Memory B cell (primary cell): ENCODE data around the gene AHNAK.

ENCODE experiments used
- ATAC-seq: fragments of 150-1000 bp; cut with Tn5 transposase; 2 replicates; pipeline ENCODE4 v1.10.0; 2021; ENCODE audit warnings: low read depth, mild to moderate bottlenecking, moderate library complexity
- DNase-seq, 2 donors: peaks; one replicate each; pipeline ENCODE4 v3.0.0; 2022; ENCODE audit warnings: low spot score in 2 of 2
- H3K27ac Mint-ChIP-seq: one replicate; pipeline ENCODE4 v1.8.0; 2022; ENCODE audit warnings: mild to moderate bottlenecking, moderate library complexity, mixed read lengths
- H3K27me3 Mint-ChIP-seq: one replicate; pipeline ENCODE4 v1.8.0; 2022; ENCODE audit warnings: mixed read lengths
- H3K36me3 Mint-ChIP-seq: one replicate; pipeline ENCODE4 v1.8.0; 2022; ENCODE audit warnings: mild to moderate bottlenecking, mixed read lengths
- H3K4me1 Mint-ChIP-seq: one replicate; pipeline ENCODE4 v1.8.0; 2022; ENCODE audit warnings: mixed read lengths
- H3K4me3 Mint-ChIP-seq: one replicate; pipeline ENCODE4 v1.8.0; 2022; ENCODE audit warnings: mild to moderate bottlenecking, moderate library complexity, mixed read lengths
- H3K9me3 Mint-ChIP-seq: one replicate; pipeline ENCODE4 v1.8.0; 2022; ENCODE audit warnings: mixed read lengths

AHNAK gene

DNA sequence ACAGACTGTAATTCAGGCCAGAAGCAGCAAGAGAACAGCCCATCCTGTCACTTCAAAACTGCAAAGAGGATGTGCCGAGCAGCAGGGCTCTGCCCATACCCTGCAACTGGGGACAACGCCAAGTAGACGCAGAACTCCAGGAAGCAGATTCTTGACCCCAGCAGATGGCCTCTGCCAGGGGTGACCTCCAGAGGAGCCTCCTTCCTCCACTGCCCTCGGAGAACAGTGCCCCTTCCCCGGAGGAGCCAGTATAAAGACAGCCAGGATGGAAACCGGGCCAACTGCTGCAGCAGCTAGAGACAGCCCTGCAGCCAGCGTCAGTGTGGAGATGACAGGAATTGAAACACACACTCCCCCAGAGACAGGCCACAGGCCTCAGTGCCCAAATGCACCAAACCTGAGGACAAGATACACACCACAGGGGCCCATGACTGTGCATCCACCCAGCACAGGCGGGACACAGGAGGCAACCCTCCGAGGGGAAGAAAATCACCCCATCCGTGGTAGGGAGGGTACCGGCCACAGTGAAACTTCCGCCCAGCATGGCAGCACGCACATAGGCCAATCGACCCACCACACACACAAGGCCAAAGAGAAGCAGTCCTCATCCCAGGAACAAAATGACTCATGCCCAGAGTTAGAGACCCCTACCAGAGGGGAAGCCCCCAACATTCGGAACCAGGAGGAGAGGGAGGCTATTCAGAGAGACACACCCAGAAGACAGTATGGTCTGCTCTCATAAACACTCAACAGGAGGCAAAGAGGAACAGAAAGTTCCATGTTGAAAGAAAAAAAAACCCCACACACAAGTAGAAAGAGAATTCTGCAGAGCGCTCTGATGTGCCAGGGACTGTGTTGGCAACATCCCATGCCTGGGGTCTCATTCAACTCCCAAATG, 5.6 kb downstream of the AHNAK start:
- peak overlapping the region; percentile 98 for H3K4me3 Mint-ChIP-seq
- peak; percentile 34 for ATAC-seq
- H3K36me3 Mint-ChIP-seq: peaks cover 10% of the 10 kb centered on the region

GRCh38 chr11:62539238-62539925, 7.2 kb downstream of the AHNAK start:
- Mint-ChIP-seq H3K4me3 (peak overlapping the region; percentile 70), H3K36me3 (peaks cover 15% of the 10 kb centered on the region), H3K4me1 (peaks cover 61% of the 10 kb centered on the region), H3K27me3 (no peaks in the 10 kb centered on the region), H3K27ac (peak overlapping the region; percentile 96), H3K9me3 (no peaks in the 10 kb centered on the region)
- ATAC-seq: no peak
- no peak for DNase-seq

More for the DNA sequence above, 5.6 kb downstream of the AHNAK start:
- no peaks in the 10 kb centered on the region for H3K9me3 Mint-ChIP-seq
- H3K4me1 Mint-ChIP-seq: peaks cover 63% of the 10 kb centered on the region
- DNase-seq: no peak
- no peaks in the 10 kb centered on the region for H3K27me3 Mint-ChIP-seq
- H3K27ac Mint-ChIP-seq: peak overlapping the region; percentile 99

DNA sequence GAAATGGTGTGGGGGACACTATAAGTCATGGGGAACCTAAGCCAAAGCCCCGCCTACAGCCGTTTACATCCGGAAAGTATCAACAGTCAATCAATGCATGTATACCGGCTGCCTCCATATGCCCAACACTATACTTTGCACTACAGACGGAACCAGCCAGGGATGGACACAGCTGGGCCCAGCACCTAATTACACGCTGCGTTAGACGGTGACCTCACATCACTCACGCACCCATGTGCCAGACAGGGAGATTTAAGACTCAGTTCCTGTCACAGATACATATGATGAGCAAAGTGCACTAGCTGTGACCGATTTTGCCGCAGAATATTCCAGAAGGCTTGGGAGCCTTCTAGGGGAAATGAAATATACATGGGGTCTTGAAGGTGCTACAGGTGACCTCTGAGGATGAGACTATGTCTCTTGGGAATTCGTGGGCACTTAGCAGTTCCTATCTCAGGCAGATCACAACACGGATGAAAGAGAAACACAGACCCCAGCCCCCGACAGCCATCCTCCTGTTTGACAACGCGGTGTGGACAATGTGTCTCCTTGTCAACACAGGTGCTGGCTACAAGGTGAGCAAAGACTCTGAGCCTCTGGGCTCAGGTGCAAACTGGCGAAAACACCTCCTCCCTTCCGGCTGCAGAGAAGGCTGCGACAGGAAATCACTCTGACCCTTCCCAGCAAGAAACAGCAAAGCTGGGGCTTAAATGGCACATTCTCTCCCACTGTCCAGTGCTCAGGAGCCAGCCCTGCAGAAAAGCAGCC, 8.0 kb downstream of the AHNAK start:
- no peaks in the 10 kb centered on the region for H3K9me3 Mint-ChIP-seq
- DNase-seq: no peak
- H3K36me3 Mint-ChIP-seq: peaks cover 18% of the 10 kb centered on the region
- ATAC-seq: no peak
- H3K27ac Mint-ChIP-seq: peak overlapping the region; percentile 96
- peak overlapping the region; percentile 70 for H3K4me3 Mint-ChIP-seq
- peaks cover 56% of the 10 kb centered on the region for H3K4me1 Mint-ChIP-seq
- H3K27me3 Mint-ChIP-seq: no peaks in the 10 kb centered on the region

- Mint-ChIP-seq H3K27me3 (no peaks in the 10 kb centered on the region), H3K4me1 (peaks cover 37% of the 10 kb centered on the region), H3K4me3 (no peak overlapping the region), H3K36me3 (peaks cover 34% of the 10 kb centered on the region), H3K27ac (peak overlapping the region; percentile 96), H3K9me3 (no peaks in the 10 kb centered on the region)
- DNase-seq (no peak), ATAC-seq (no peak)
Measured at GRCh38 chr11:62536301-62536957, 10.2 kb downstream of the AHNAK start.

- Mint-ChIP-seq H3K4me3 (no peak overlapping the region), H3K4me1 (peaks cover 31% of the 10 kb centered on the region), H3K27me3 (no peaks in the 10 kb centered on the region), H3K9me3 (no peaks in the 10 kb centered on the region), H3K27ac (peak overlapping the region; percentile 96), H3K36me3 (peaks cover 38% of the 10 kb centered on the region)
- DNase-seq (no peak), ATAC-seq (no peak)
Measured at GRCh38 chr11:62535802-62536201, 10.8 kb downstream of the AHNAK start.

GRCh38 chr11:62534779-62535545, 11.6 kb downstream of the AHNAK start:
- H3K27ac Mint-ChIP-seq: peak overlapping the region; percentile 96

DNA sequence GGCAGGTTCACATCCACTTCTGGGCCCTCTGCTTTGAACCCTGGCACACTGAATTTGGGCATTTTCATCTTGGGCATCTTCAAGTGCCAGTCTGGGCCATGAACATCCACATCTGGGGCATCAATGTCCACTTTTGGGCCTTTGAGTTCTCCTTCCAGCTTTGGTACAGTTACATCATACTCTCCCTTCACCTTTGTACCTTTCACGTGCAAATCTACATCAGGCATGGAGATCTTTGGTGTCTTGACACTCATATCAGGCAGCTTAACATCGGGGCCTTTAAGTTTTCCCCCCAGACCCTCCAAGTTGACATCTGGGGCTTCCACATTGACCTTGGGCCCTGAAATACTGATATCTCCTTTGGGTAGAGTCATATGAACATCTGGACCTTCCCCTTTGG, 14.5 kb downstream of the AHNAK start:
- H3K36me3 Mint-ChIP-seq: peaks cover 57% of the 10 kb centered on the region
- peaks cover 16% of the 10 kb centered on the region for H3K4me1 Mint-ChIP-seq
- peak overlapping the region; percentile 96 for H3K27ac Mint-ChIP-seq
- DNase-seq (no peak), ATAC-seq (peak; percentile 6)
- H3K9me3 Mint-ChIP-seq: no peaks in the 10 kb centered on the region
- H3K27me3 Mint-ChIP-seq: no peaks in the 10 kb centered on the region
- no peak overlapping the region for H3K4me3 Mint-ChIP-seq

More at GRCh38 chr11:62534779-62535545, 11.6 kb downstream of the AHNAK start:
- ATAC-seq (no peak), DNase-seq (no peak)
- H3K9me3 Mint-ChIP-seq: no peaks in the 10 kb centered on the region
- peak overlapping the region; percentile 19 for H3K4me3 Mint-ChIP-seq
- peaks cover 39% of the 10 kb centered on the region for H3K36me3 Mint-ChIP-seq
- peaks cover 28% of the 10 kb centered on the region for H3K4me1 Mint-ChIP-seq
- no peaks in the 10 kb centered on the region for H3K27me3 Mint-ChIP-seq

DNA sequence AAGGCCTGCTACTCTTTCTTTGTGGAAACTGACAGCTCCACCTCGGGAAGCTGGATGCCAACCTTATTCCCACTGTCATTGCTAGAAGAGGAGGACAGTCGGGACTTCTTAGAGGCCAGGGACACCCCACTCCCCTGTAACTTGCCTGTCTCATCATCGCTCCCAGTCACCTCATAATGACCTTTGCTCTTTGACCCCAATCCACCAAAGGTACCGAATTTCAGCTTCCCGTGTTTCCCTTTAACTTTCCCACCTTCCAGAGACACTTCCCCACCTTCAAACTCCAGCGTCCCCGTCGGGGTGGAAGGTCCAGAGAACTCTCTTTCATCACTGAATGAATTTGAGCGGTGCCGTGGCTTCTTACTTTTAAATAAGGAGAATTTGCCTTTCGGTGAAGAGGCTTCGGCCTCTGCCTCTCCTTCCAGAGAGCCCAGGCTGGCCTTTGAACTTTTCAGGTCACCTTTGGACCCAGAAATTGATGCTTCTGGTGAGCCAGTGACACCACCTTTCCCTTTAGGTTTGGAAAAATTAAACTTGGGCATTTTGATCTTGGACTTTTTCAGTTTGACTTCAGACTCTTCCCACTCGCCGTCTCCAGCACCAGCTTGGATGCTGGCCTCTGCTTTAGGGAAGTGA, 29.8 kb downstream of the AHNAK start:
- peaks cover 20% of the 10 kb centered on the region for H3K36me3 Mint-ChIP-seq
- H3K27me3 Mint-ChIP-seq: no peaks in the 10 kb centered on the region
- no peaks in the 10 kb centered on the region for H3K9me3 Mint-ChIP-seq
- ATAC-seq: no peak
- DNase-seq: peak in 1 of 2 donors; percentile 16
- peaks cover 20% of the 10 kb centered on the region for H3K4me1 Mint-ChIP-seq
- no peak overlapping the region for H3K27ac Mint-ChIP-seq
- H3K4me3 Mint-ChIP-seq: no peak overlapping the region

GRCh38 chr11:62514151-62514550, 32.5 kb downstream of the AHNAK start:
- no peaks in the 10 kb centered on the region for H3K9me3 Mint-ChIP-seq
- no peak overlapping the region for H3K27ac Mint-ChIP-seq
- ATAC-seq: peak; percentile 37
- H3K4me1 Mint-ChIP-seq: peaks cover 20% of the 10 kb centered on the region
- H3K36me3 Mint-ChIP-seq: peaks cover 13% of the 10 kb centered on the region
- H3K27me3 Mint-ChIP-seq: no peaks in the 10 kb centered on the region
- peak in 1 of 2 donors; percentile 13 for DNase-seq
- H3K4me3 Mint-ChIP-seq: no peak overlapping the region

DNA sequence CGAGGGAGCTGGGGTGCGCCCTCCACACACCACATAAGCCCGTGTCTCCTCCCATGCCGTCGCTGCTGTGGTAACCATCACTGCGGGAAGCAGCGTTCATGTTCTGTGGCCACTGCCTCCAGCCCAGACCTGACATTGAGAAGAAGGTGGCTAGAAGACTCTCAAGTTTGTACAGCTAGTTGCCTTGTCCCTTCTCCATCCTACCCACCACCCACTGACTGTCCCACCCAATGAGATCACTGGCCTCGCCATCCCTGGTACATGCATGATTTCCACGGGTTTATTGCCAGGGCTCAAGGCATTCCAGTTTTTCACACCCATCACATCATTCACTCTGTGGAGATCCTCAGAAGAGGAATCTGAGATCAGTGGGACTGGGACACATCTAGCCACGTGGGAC, 33.0 kb downstream of the AHNAK start:
- Mint-ChIP-seq H3K27ac (no peak overlapping the region), H3K4me3 (no peak overlapping the region), H3K4me1 (peaks cover 23% of the 10 kb centered on the region), H3K27me3 (no peaks in the 10 kb centered on the region), H3K36me3 (peaks cover 13% of the 10 kb centered on the region), H3K9me3 (no peaks in the 10 kb centered on the region)
- DNase-seq: peak in 1 of 2 donors; percentile 10
- ATAC-seq: no peak

GRCh38 chr11:62512961-62513360, 33.6 kb downstream of the AHNAK start:
- peak in 1 of 2 donors; percentile 10 for DNase-seq

DNA sequence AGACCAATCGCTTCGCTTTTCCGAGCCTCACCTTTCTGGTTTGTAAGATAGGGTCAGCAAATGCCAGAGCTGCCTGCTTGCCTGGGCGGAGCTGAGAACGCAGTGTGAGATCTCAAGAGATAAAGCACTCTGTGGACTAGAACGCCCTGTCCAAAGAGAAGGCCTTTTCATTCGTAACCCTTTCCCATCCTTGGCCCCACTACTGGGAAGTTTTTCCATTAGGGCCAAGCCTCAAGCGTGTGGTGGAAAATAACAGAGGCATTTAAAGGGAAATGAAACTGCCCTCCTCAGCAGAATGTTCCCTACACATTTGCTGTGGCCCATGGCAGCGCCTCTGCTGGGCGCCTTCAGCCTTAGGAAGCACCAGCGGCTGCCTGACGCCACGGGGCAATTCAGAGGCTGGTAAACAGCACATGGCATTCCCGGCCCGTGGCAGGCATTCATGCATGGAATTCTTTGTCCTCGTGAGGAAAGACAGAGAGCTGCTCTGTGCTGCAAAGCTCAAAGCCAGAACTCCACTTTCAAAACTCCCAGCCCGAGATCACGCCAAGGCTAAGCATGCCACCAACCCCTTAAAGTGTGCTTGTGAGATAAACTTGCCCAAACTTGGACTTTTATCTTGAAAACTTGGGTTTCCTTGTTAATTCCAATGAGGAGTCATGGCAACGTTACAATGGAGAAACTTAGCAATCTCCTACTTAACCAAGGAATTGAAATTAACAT, 38.1 kb downstream of the AHNAK start:
- ATAC-seq: peak; percentile 90
- Mint-ChIP-seq H3K27me3 (no peaks in the 10 kb centered on the region), H3K36me3 (no peaks in the 10 kb centered on the region)

More at GRCh38 chr11:62512961-62513360, 33.6 kb downstream of the AHNAK start:
- peaks cover 22% of the 10 kb centered on the region for H3K4me1 Mint-ChIP-seq
- H3K27me3 Mint-ChIP-seq: no peaks in the 10 kb centered on the region
- no peak overlapping the region for H3K4me3 Mint-ChIP-seq
- ATAC-seq: no peak
- H3K27ac Mint-ChIP-seq: no peak overlapping the region
- no peaks in the 10 kb centered on the region for H3K9me3 Mint-ChIP-seq
- H3K36me3 Mint-ChIP-seq: peaks cover 9% of the 10 kb centered on the region

More for the DNA sequence above, 38.1 kb downstream of the AHNAK start:
- Mint-ChIP-seq H3K9me3 (no peaks in the 10 kb centered on the region), H3K27ac (no peak overlapping the region), H3K4me3 (peak overlapping the region; percentile 29), H3K4me1 (peaks cover 17% of the 10 kb centered on the region)
- no peak for DNase-seq
